CMK (cell line): Measurements from ENCODE around the gene POU2F3.
A peak's percentile ranks its signal among the peaks of the same experiment; 100 is the strongest.

ENCODE experiments used
- DNase-seq: peaks from one replicate; pipeline ENCODE4 v3.0.0-alpha.2; 2010; ENCODE audit warnings: low read depth

POU2F3 gene

GRCh38 chr11:120239713-120240640, at the start of gene POU2F3:
Gene POU2F3 (plus strand): TSS chr11:120240140. CDS start chr11:120240344, 204 bp downstream.
- DNase-seq: no peak

- DNase-seq: no peak
These were observed 48.9 kb upstream of the POU2F3 start for GRCh38 chr11:120191058-120191457.

- no peak for DNase-seq
These were observed 46.9 kb upstream of the POU2F3 start for GRCh38 chr11:120192831-120193625.

- no peak for DNase-seq
These were observed 45.8 kb upstream of the POU2F3 start for GRCh38 chr11:120194166-120194565.

- DNase-seq: no peak
These were observed 44.2 kb upstream of the POU2F3 start for GRCh38 chr11:120195601-120196320.

GRCh38 chr11:120196826-120197225, 43.1 kb upstream of the POU2F3 start:
- no peak for DNase-seq

- no peak for DNase-seq
These were observed 42.6 kb upstream of the POU2F3 start for GRCh38 chr11:120197251-120197891.

GRCh38 chr11:120197977-120198376, 42.0 kb upstream of the POU2F3 start:
- no peak for DNase-seq

GRCh38 chr11:120198403-120198786, 41.5 kb upstream of the POU2F3 start:
- no peak for DNase-seq

- no peak for DNase-seq
These were observed 41.0 kb upstream of the POU2F3 start for GRCh38 chr11:120198787-120199469.

GRCh38 chr11:120199613-120200012, 40.3 kb upstream of the POU2F3 start:
- DNase-seq: no peak

- no peak for DNase-seq
These were observed 39.3 kb upstream of the POU2F3 start for GRCh38 chr11:120200677-120201076.

GRCh38 chr11:120201653-120202052, 38.3 kb upstream of the POU2F3 start:
- no peak for DNase-seq

GRCh38 chr11:120203626-120204025, 36.3 kb upstream of the POU2F3 start:
- no peak for DNase-seq

GRCh38 chr11:120205596-120206161, 34.3 kb upstream of the POU2F3 start:
- no peak for DNase-seq

GRCh38 chr11:120207512-120207911, 32.4 kb upstream of the POU2F3 start:
- DNase-seq: no peak

- DNase-seq: peak; percentile 63
These were observed 31.9 kb upstream of the POU2F3 start for GRCh38 chr11:120208001-120208441.

GRCh38 chr11:120208777-120209176, 31.2 kb upstream of the POU2F3 start:
- no peak for DNase-seq

GRCh38 chr11:120209746-120210625, 30.0 kb upstream of the POU2F3 start:
- no peak for DNase-seq
